Inflammatory macrophage (primary cell): Measurements from ENCODE around the gene CCDC167.

Source experiments
- DNase-seq, 2 donors: peaks; one replicate each; pipeline ENCODE4 v3.0.0-alpha.2; 2020 to 2022
- total RNA-seq, 18 experiments: gene quantifications; one replicate each; lab custom pipeline; 2026; ENCODE audit warnings: mixed read lengths in 6 of 18, inconsistent platforms in 2 of 18; lab: John Stamatoyannopoulos, UW

CCDC167 gene
- 5.3 to 13.3 (median 10.0) reads per million in 18 experiments for total RNA-seq

DNA sequence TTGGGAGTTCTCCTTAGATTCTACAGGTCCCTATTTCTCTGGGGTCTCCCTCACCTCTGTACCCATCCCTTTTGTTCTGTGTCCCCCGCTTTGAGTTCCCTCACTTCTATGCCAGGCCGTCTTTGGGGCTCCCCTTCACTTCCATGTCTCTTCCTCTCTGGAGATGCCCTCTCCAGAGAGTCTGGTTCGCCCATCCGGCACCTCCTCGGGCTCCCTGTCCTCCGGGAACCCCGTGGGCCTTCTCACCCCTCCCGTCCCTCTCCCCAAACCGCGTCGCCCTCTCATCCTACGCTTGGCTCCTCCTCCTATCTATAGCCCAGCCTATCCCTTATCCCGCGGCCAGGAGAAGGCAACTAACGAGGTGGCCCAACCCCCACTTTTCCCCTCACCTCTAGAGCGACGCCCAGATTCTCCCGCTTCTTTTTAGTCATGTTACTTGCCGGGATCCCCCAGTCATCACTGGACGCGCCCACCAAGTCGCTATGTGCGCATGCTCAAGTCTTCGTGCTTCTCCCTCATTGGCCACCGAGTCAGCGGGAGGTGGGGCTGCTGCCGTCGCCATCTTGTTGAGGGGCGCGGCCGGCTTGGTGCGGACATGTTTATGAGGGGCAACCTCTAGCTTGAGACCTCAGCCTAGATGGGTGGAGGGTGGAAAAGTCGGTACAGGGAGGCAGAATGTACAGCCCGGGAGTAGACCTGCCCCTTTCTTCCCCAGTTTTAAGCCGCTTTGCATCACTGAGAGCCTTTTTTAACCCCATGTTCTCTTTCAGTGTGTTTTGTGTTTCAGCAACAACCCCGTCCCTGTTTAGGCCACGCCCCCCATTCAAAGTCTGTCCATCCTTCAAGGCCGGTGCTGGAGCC, at the start of gene CCDC167:
TSS of gene CCDC167 (minus strand) at position 461 of the 861 bp plus-strand sequence. CDS start at position 431, 30 bp downstream.
- DNase-seq, result peak; percentile 96

DNA sequence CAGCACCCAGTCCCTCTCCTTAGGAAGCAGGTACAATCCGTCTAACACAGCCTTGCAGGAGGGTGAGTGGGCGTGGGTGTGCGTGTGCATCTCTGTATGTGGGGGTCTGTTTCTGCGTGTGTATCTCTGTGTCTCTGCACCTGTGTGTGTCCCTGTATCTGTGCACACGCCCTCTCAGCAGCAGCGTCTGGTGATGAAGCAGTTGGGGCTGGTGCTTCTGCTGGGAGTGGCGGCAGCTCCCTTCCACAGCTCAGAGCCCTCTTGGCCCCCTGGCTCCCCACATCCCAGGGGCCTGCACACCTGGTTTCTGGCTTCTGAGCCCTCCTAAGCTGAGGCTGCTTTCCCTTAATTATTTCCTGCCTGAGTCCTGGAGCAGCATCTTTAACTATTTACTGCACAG, 49.5 kb upstream of the CCDC167 start:
- DNase-seq, result no peak

DNA sequence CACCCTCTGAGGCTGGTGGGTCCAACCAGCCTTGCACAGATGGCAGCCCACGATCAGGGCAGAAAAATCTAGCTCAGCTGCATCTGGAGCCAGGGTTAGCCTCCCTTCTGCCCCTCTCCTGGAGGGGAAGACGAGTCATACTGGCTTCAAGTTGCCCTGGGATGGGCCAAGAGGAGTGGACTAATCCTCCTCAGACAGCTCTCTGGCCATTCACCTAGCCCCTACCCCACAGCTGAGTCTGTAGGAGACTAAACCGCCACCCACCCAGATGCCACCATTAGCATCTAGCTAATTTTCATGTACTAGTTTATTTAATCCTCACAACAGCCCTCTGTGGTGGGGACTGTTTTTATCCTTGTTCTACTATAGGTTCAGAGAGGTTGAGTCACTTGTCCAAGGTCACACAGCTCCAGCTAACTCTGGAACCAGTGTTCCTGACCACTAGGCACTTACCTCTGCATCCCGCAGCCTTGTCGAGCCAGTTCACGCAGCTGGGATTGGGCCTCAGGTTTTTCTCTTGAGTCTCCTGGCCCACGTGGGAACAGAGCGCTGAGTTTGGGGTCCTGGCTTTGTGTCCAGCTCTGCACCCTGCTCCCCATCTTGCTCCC, 48.5 kb upstream of the CCDC167 start:
- no peak for DNase-seq

DNA sequence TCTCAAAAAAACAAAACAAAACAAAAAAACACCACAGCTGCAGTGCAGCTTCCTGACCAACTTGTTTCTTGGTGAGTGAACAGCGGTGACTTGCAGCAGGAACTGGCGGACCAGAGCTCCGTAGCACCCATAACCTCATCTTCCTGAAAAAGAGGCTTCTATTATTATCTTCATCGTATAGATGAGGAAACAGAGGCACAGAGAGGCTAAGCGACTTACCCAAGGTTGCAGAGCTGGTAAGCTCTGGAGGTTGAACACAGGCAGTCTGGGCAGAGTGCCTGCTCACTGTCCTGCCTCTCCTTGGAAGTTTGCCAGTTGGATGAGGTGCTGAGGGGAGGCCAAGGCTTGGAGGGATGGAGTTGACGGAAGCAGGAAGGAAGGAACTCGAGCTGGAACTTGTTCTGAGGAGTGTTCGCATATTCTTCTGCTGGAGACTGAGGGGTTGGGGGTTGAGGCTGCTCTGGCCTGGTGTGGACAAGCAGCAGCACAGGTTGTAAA, 47.9 kb upstream of the CCDC167 start:
- peak in 1 of 2 donors; percentile 12 for DNase-seq

DNA sequence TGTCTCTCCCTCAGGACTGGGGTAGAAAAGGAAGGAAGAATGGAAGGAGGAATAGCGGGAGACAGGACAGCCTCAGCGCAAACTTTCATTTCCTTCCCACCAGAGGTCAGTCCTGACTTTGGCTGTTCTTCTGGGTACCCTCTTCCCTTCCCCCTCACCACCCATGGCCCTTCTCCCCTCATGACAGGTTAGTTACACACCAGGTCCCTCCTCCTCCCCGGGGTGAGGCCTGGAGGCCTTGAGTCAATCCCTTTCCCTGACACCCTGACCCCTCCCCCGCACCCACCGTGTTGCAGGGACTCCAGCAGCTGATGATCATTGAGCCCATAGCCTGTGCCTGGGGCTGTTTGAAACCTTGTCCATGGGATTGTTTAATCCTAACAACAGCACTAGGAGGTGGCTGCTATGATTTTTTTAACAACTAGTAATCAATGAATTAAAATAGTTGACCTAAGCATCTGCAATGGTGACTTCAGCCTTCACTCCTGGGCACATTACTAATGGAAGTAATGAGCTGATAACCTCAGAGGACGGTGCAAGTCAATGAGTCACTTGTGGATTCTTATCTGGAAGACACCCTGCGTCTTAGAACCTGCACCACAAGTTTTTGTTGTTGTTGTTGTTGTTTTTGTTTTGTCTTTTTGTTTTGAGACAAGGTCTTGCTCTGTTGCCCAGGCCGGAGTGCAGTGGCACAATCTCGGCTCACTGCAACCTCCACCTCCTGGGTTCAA, 46.6 kb upstream of the CCDC167 start:
- DNase-seq, result no peak

DNA sequence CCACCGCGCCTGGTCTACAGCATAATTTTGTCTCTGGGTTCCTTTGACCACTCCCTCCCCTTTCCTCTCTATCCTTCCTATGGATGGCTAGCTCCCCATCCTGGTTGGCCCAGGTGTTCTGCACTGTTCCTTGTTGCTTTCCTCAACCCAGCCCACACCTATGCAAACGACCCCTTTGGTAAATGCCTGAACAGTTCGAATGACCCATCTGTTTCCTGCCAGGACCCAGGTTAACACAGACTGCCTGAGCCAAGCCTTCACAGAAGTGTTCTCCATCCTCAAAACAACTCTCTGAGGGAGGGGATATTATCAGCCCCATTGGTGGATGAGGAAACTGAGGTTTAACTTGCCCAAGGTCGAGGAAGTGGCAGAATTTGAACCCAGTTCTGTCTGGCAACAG, 44.8 kb upstream of the CCDC167 start:
- DNase-seq, result no peak

DNA sequence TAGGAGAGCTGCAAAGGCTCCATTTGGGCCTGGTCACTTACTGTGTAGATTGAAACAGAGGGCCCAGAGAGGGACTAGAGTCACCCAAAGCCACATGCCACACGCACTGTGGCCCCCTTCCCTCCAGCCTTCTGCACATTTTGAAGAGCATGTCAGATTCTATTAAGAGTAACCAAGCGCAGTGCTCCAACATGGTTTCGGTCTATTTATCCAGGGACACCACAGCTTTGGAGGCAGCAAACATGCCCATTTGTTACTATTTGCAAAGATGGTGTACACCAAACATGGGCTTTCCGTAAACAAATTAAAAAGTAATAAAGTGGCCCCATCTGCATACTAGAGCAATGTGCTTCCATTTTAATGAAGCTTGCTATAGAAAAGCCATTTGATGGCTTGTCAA, 43.7 kb upstream of the CCDC167 start:
- DNase-seq, result no peak

DNA sequence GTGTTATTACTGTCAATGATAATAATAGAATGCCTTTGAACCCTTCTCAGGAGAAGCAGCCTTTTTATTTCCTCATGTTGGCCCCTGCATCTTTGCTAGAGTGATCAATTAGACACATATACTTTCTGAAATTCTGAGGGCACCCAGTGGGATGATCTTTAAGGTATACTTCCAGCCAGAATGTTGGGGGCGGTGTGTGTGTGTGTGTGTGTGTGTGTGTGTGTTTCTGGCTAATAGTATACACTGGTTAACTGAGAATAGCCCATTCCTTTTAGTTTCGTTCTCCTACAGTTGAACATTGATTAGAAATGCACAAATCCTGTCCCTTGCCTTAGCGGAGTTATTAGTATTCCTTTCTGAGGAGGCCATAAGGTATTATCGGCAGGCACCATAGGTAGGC, 41.7 kb upstream of the CCDC167 start:
- DNase-seq, result no peak

DNA sequence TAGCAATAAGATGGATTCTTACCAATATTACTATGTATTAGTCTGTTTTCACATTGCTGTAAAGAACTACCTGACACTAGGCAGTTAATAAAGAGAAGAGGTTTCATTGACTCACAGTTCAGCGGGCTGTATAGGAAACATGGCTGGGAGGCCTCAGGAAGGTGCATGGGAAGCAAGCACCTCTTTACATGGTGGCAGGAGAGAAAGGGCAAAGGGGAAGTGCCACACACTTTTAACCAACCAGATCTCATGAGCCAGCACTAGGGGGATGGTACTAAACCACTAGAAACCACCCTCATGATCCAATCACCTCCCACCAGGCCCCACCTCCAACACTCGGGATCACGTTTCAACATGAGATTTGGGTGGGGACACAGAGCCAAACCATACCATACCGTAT, 40.7 kb upstream of the CCDC167 start:
- no peak for DNase-seq

DNA sequence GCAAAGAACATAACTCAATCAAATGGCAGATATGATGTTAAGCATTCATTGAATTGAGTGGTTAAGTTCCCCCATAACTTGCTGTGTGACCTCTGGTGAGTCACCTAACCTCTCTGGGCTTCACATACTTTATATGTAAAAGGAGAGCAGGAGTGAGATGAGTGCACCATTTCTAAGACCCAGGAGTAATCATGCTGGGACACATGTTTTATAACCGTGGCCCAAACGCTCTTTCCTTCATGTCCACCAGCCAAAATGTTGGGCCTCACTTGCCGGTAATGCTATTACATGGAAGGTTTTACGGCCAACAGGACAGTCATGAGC, 40.3 kb upstream of the CCDC167 start:
- DNase-seq, result no peak

DNA sequence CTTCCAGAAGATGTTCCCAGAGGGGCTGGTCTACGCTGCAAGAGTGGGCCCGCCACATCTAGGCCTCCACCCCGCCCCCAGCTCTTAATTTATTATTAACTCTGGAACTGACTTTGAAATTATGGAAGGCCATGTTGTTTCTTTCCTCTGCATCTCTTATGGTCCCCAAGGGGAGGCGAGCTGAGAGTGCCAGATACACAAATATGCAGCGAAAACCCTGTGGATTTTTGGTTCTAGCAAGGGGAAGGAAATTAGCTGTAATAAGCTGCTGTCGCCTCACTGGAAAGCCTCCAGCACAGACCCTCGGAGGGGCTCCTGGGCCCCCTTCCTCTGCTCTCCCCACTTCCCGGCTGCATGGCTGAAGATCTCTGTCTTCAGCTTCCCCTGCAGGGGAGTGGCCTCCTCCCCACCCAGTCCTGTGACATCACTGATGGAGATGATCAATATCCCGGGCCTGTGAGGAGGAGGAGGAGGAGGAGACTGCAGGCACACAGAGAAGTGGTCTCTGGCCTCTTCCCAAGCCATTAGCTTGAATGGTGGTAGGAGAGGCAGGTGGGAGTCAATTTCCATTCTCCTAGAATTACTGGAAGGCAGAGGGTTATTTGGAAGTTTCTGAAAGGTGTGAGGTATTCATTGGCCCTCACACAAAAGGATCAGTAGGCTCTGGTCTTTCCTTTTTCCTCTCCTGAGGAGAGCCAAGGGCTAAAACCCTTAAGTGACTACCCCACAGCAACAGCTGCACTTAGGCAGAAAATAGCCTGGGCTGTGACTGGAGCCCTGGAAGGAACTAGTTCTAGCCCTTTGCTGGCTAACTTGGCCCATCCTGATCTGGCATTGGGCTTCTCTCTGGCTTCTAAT, 39.7 kb upstream of the CCDC167 start:
- DNase-seq, result no peak

DNA sequence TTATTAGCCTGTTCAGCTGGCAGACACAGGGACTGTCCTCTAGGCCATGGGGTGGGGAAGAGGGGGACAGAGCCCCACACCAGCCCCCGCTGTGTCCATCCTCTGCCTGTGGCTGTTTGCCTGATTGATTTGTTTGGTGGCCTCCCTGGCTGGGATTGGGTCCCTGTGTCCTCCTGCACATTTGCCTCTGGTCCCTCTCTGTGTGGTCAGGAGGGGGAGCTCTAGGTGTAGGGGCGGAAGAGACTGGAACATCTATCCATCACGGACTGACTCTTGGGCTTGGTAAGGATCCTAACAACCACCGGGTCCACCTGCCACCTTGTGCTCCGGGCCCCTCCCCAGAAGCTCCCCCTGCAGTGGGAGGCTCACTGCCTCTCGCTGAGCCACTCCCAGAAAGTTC, 38.4 kb upstream of the CCDC167 start:
- DNase-seq, result no peak

DNA sequence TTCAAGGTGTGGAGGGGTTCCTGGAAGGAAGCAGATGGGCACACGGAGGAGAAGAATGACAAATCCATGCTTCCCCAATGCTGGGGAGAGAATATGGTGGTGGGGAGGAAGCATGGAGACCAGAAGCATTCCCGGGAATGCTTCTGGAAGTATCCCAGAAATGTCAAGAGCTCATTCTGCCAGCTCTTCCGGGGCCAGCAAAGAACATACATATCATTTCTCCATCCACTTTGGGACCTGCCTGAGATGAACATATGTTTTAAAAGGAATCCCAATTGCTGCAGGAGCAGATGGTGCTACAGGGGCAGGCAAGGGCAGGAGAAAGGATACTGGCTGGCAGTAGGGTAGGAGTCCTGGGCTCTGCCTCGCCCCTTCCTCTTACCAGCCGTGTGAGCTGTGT, 37.9 kb upstream of the CCDC167 start:
- DNase-seq, result no peak

DNA sequence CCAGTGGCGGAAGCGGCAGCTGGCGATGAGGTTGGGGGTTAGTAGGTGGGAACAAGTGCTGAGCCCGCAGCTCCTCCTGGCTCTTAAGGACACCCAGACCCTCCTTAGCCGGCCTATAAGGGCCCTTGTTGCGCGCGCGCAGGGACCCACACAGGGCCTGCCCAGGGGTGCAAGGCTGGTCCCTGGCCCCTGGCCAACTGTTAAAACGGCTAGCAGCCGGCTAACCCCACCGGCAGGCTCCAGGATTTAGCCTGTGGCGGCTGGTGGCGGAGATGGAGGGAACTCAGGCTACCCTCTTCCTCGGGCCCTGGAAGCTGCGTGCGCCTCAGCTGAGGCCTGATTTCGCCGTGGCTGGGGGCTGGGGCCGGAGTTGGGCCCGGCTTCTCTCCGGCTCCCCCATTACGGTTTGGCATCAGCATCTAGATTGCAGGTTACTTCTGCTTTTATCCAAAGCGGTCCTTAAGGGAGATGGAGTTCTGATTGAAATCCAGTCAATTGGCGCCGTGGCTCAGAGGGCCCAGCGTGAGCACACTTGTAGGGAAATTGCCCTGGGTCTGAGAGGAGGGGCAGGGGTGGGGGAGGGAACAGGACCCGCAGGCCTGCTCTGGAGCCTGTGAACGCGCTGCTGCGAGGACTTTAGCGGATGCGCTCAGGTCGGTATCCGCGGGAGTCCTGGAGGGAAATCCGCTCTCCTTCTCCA, 36.9 kb upstream of the CCDC167 start:
- no peak for DNase-seq

DNA sequence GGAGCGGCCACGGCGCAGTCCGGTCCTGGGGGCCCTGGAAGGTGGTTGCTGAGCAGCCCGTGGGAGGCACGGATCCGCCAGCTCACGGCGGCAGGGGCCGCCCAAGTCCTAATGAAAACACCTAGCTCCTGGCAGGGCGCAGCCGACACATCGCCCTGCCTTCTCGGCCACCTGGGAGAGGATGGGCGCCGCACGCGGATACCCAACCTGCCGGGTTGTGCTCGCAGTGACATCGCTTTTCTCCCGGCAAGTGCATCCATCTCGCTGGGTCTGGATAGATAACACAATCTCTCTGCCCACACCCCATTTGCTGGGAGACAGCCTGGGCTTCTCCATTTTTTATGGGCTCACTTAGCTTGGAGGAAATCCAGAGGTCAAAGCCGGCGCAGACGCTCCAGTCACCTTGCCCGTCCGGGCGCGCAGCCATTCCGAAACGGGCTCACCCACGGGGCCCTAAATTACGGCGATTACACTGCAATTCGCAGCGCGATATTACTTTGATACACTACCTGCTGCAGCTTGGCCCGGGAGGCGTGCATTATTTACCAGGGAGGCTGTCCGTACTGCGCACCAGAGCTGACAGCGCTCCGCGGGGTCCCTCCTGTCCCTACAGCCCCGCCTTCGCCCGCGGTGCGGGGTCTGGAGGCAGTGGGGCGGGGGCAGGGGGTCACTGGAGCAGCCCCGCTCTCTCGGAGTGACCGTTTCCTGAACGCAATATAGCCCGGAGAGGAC, 36.2 kb upstream of the CCDC167 start:
- DNase-seq, result no peak

DNA sequence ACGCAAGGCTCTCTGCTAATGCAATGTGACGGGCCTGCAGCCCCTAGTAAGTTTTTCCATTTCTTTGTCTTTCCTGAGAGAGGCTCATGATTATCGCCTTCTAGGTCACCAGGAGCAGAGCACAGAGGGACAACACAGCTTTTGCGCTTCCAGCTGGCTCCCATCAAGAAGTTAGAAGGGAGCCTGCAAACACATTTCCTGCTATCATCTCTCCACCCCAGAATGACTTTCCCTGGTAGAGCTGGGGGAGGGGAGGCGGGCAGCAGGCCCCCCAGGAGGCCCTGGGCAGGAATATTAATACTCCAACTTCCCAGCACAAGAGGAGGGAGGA, 35.7 kb upstream of the CCDC167 start:
- DNase-seq, result no peak

DNA sequence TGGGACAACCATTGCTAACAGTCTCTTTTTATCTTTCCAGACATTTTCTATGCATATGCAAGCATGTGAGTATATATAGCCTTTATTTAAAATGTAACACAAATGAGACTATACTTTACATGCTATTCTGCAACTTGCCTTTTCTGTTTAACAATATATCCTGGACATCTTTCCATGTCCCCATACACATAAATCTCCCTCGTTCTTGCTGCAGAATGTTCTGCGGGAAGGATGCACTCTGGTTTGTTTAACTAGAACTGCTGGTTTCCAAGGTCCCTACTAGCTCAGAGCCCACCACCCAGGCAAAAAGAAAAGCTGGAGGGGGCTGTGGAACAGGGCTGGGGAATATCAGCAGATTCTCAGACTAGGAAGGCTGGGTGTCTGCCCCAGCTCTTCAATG, 35.2 kb upstream of the CCDC167 start:
- no peak for DNase-seq

DNA sequence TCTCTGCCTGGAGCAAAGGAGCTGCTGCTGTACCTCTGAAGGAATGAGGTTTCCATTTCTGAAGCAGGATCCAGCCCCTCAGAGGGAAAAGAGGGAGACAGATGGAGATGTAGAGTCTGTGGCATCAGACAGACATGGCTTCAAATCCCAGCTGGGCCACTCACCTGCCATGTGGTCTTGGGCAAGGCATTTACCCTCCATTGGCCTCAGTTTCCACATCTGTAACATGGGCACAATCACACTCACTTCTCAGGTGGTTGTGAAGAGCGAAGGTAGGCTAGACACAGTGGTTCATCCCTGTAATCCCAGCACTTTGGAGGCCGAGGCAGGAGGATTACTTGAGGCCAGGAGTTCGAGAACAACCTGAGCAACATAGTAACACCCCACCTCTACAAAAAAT, 32.4 kb upstream of the CCDC167 start:
- no peak for DNase-seq

DNA sequence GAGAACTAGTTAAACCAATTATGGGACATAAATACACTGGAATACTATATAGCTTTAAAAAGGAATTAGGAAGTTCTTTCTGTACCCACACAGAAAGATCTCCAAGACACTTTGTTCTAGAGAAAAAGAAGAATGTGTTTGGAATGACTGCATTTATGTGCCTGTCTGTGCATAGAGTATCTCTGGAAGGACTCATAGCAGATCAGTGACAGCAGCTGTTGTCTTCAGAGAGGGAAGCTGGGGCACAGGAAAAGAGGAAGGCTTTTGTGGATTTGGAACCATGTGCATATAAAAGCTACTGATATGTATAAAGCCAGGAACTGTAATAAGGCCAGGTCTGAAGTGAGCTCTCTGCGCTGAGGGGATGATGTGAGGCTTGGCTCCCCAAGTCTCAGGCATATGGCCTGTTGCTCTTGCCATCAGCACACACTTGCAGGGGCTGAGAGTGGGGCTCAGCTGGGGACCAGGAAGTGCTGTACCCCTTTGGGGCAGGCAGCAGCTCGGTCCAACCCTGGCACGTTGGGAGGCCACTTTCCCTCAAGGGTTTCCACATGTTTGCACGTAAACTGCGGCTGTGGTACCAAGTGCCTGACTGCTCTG, 31.8 kb upstream of the CCDC167 start:
- DNase-seq, result no peak

DNA sequence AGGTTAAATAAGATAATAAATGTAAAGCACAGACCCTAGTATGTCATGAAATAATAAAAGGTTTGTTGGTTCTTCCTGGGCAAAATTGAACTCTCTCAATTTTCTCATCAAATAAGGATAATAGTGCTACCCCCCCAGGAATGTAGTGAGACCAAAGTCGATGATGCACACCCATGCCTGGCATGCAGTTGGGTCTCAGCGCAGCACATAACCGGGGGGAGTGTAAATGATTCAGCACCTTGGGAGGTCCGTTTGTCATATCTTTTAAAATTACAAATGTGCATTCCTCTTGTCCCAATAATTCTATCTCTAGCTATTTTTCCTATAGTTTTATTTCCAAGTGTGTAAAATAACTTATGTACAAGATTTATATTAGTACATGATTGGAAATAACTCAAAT, 31.3 kb upstream of the CCDC167 start:
- DNase-seq, result no peak

DNA sequence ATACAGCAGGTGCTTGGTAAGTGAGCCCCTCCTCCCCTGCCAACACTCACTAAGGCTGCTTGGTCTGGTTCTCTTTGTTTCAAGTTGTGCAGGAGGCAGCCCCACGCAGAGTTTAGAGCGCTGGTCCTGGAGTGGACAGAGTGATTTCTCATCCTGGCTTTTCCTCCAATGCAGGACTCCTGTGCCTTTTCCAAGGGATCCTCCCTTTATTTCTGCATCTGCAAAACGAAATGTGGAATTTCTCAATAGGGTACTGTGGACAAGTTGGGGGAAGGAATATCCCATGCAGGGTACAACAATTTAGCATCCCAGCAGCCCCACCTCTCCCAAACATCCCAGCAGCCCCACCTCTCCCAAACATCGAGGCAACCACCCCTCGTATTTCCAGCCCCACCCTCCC, 30.6 kb upstream of the CCDC167 start:
- DNase-seq, result no peak
